Measurements from ENCODE around the gene PRKD1.

Gene PRKD1

GRCh38 chr14:29925736-29926135, 1.9 kb downstream of the PRKD1 start:
- in situ Hi-C loops (cut with HindIII; ENCODE audit: low pct_ligation_motif_present, low sequenced_read_pairs): no loop called here
- no peak for DNase-seq
- H3K4me3 ChIP-seq (ENCODE audit: low read depth, low read length): no peak overlapping the region
- no peak overlapping the region for H3K27ac ChIP-seq
- no peaks in the 10 kb centered on the region for H3K36me3 ChIP-seq (replicated peaks)
- no peaks in the 10 kb centered on the region for H3K27me3 ChIP-seq (replicated peaks)
- no peak for TF ChIP-seq CTCF (IDR thresholded peaks at IDR 0.05; ENCODE audit: low read depth, low read length, missing control alignments)

- Histone ChIP-seq H3K4me3 (ENCODE audit: low read depth, low read length) (no peak overlapping the region), H3K27me3 (replicated peaks) (no peaks in the 10 kb centered on the region), H3K36me3 (replicated peaks) (no peaks in the 10 kb centered on the region), H3K27ac (no peak overlapping the region)
- no peak for TF ChIP-seq CTCF (IDR thresholded peaks at IDR 0.05; ENCODE audit: low read depth, low read length, missing control alignments)
- in situ Hi-C loops (cut with HindIII; ENCODE audit: low pct_ligation_motif_present, low sequenced_read_pairs): no loop called here
- DNase-seq: peak; percentile 9
Observed at GRCh38 chr14:29925101-29925722, 2.4 kb downstream of the PRKD1 start.

- in situ Hi-C loops (cut with HindIII; ENCODE audit: low pct_ligation_motif_present, low sequenced_read_pairs): no loop called here
- no peak overlapping the region for H3K4me3 ChIP-seq (ENCODE audit: low read depth, low read length)
- H3K27ac ChIP-seq: no peak overlapping the region
- no peaks in the 10 kb centered on the region for H3K27me3 ChIP-seq (replicated peaks)
- H3K36me3 ChIP-seq (replicated peaks): no peaks in the 10 kb centered on the region
- no peak for DNase-seq
- no peak for TF ChIP-seq CTCF (IDR thresholded peaks at IDR 0.05; ENCODE audit: low read depth, low read length, missing control alignments)
Observed at GRCh38 chr14:29919845-29920244, 7.8 kb downstream of the PRKD1 start.

GRCh38 chr14:29918981-29919380, 8.7 kb downstream of the PRKD1 start:
- H3K36me3 ChIP-seq (replicated peaks): no peaks in the 10 kb centered on the region
- no peaks in the 10 kb centered on the region for H3K27me3 ChIP-seq (replicated peaks)
- no peak overlapping the region for H3K4me3 ChIP-seq (ENCODE audit: low read depth, low read length)
- in situ Hi-C loops (cut with HindIII; ENCODE audit: low pct_ligation_motif_present, low sequenced_read_pairs): no loop called here
- no peak for DNase-seq
- H3K27ac ChIP-seq: no peak overlapping the region
- no peak for TF ChIP-seq CTCF (IDR thresholded peaks at IDR 0.05; ENCODE audit: low read depth, low read length, missing control alignments)

GRCh38 chr14:29913566-29913965, 14.1 kb downstream of the PRKD1 start:
- Histone ChIP-seq H3K36me3 (replicated peaks) (no peaks in the 10 kb centered on the region), H3K27me3 (replicated peaks) (no peaks in the 10 kb centered on the region), H3K4me3 (ENCODE audit: low read depth, low read length) (no peak overlapping the region), H3K27ac (no peak overlapping the region)
- in situ Hi-C loops (cut with HindIII; ENCODE audit: low pct_ligation_motif_present, low sequenced_read_pairs): no loop called here
- no peak for DNase-seq
- TF ChIP-seq CTCF (IDR thresholded peaks at IDR 0.05; ENCODE audit: low read depth, low read length, missing control alignments): no peak

GRCh38 chr14:29911810-29912209, 15.8 kb downstream of the PRKD1 start:
- DNase-seq: no peak
- in situ Hi-C loops (cut with HindIII; ENCODE audit: low pct_ligation_motif_present, low sequenced_read_pairs): no loop called here
- Histone ChIP-seq H3K27me3 (replicated peaks) (no peaks in the 10 kb centered on the region), H3K4me3 (ENCODE audit: low read depth, low read length) (no peak overlapping the region), H3K36me3 (replicated peaks) (no peaks in the 10 kb centered on the region), H3K27ac (no peak overlapping the region)
- no peak for TF ChIP-seq CTCF (IDR thresholded peaks at IDR 0.05; ENCODE audit: low read depth, low read length, missing control alignments)
